Erythroblast (primary cell): ENCODE measurements around the gene COL9A3.

Experiments used
- GATA1 ChIP-seq: IDR thresholded peaks from 2 replicates; pipeline ENCODE4 v1.6.1; 2011; ENCODE audit warnings: low read depth, mild to moderate bottlenecking, control low read depth, low read length, moderate library complexity
- POLR2A ChIP-seq: IDR thresholded peaks from 2 replicates; pipeline ENCODE4 v1.6.1; 2011; ENCODE audit warnings: mild to moderate bottlenecking, low read length

DNA sequence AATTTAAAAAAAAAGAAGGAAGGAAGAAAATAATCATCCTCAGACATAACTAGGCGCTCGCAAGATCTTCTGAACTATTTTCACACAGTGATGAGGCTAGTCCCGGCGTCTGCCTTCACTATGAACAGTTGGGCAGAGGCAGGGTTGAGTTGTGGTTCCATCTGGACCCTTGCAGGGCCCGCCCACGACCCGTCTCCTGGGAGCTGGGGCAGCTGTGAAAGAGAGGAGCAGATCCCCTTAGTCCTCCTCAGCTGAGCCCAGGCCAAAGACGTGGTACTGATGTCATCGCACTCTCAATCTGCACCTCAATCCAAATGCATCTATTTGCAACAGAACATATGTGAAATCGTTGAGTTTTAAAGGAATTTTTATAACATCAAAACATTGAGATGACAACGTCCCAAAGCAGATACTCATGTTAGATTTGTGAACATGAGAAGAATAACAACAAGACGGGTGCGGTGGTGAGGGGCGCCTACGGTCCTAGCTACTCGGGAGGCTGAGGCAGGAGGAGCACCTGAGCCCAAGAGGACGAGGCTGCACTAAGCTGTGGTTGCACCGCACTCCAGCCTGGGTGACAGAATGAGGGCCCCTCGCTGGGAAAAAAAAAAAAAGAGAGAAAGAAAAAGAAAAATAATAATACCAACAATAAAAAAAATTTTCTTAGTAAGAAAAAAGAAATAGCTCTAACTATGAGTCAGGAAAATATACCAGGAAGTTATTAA lies 29.5 kb downstream of the COL9A3 start:
- no peak for TF ChIP-seq POLR2A
- no peak for TF ChIP-seq GATA1
